Caco-2 (cell line): ENCODE data around the gene ERC2. TPM values are rescaled to one million over a fixed set of nuclear protein-coding genes. Genes with fewer than 3 reads are reported as not detected.

Source experiments
- BruUV-seq: library from RNA; stranded (reverse); fragments of 400-500 nt; replicated peaks from 2 replicates; lab custom pipeline; 2021; lab: Mats Ljungman, UMichigan
- CTCF ChIA-PET: fragments of 300-600 bp; sonication (Branson Sonifier 250); formaldehyde crosslinking; loops from one replicate; lab custom pipeline; 2022; ENCODE audit warnings: antibody characterized with exemption; lab: Charles Lee
- POLR2A ChIA-PET: fragments of 300-600 bp; sonication (Branson Sonifier 250); formaldehyde crosslinking; loops from one replicate; lab custom pipeline; 2022; ENCODE audit warnings: antibody characterized with exemption; lab: Charles Lee
- DNase-seq, 2 experiments: peaks; one replicate each; pipeline versions ENCODE4 v3.0.0 to v3.0.0-alpha.2; 2020 to 2022
- H3K27me3 ChIP-seq: replicated peaks from 2 replicates; pipeline ENCODE4 v1.6.0; 2011; ENCODE audit warnings: low read length; ENCODE audit not compliant: control insufficient read depth, insufficient read depth
- H3K36me3 ChIP-seq: 2 replicates; pipeline ENCODE4 v1.5.1; 2011; ENCODE audit warnings: low read length; ENCODE audit not compliant: control insufficient read depth, insufficient read depth
- H3K4me1 ChIP-seq: fragments of 250-450 bp; sonication (Bioruptor Pico); 2 replicates; pipeline ENCODE4 v1.5.1; 2020; ENCODE audit warnings: mild to moderate bottlenecking
- H3K4me3 ChIP-seq: 2 replicates; pipeline ENCODE4 v1.5.1; 2011; ENCODE audit warnings: low read depth, mild to moderate bottlenecking, control low read depth, low read length
- H3K9me3 ChIP-seq: fragments of 250-450 bp; sonication (Bioruptor Pico); 2 replicates; pipeline ENCODE4 v1.5.1; 2020; ENCODE audit warnings: mild to moderate bottlenecking, moderate library complexity
- H3K27ac Mint-ChIP-seq: one replicate; pipeline ENCODE4 v1.8.0; 2022; ENCODE audit warnings: mixed read lengths; ENCODE audit not compliant: unreplicated experiment
- H3K27me3 Mint-ChIP-seq: one replicate; pipeline ENCODE4 v1.8.0; 2022; ENCODE audit warnings: mixed read lengths; ENCODE audit not compliant: insufficient read depth, unreplicated experiment
- H3K36me3 Mint-ChIP-seq: one replicate; pipeline ENCODE4 v1.8.0; 2022; ENCODE audit warnings: mild to moderate bottlenecking, mixed read lengths; ENCODE audit not compliant: insufficient read depth, unreplicated experiment
- H3K4me1 Mint-ChIP-seq: one replicate; pipeline ENCODE4 v1.8.0; 2022; ENCODE audit warnings: low read depth, mixed read lengths; ENCODE audit not compliant: unreplicated experiment
- H3K4me3 Mint-ChIP-seq: one replicate; pipeline ENCODE4 v1.8.0; 2022; ENCODE audit warnings: mild to moderate bottlenecking, moderate library complexity, mixed read lengths; ENCODE audit not compliant: unreplicated experiment
- H3K9me3 Mint-ChIP-seq: one replicate; pipeline ENCODE4 v1.8.0; 2022; ENCODE audit warnings: mixed read lengths; ENCODE audit not compliant: unreplicated experiment
- intact Hi-C: fragments of 100-400 bp; cut with micrococcal nuclease; formaldehyde crosslinking; loops from one replicate; pipeline ENCODE4 v1.10.0; 2022; ENCODE audit not compliant: unreplicated experiment
- total RNA-seq: library from RNA; stranded (reverse); gene quantifications from 2 replicates; pipeline ENCODE4 v1.2.3, GENCODE V29; 2022
- TF ChIP-seq, protein P1 (sequence below), 2 experiments: fragments of 200-600 bp in 1 of 2; IDR thresholded peaks; 1 replicate in 1 of 2; 2 replicates in 1 of 2; pipeline versions ENCODE4 v1.5.1 to v1.8.0; 2011 to 2022; ENCODE audit warnings: antibody characterized with exemption in 1 of 2, control low read depth in 1 of 2, inconsistent platforms in 1 of 2, low read depth in 1 of 2, low read length in 1 of 2, mild to moderate bottlenecking in 1 of 2, moderate library complexity in 1 of 2; ENCODE audit not compliant: insufficient read depth in 1 of 2, severe bottlenecking in 1 of 2, unreplicated experiment in 1 of 2

Gene ERC2
- total RNA-seq, 1 experiment from 2014 or later, result 0.54 TPM

GRCh38 chr3:55620351-55621025, 847.8 kb downstream of the ERC2 start:
- Mint-ChIP-seq H3K27ac (peak overlapping the region; percentile 89), H3K27me3 (no peaks in the 10 kb centered on the region), H3K36me3 (peaks cover 12% of the 10 kb centered on the region), H3K4me1 (peaks cover 37% of the 10 kb centered on the region), H3K4me3 (peak overlapping the region; percentile 68), H3K9me3 (peaks cover 10% of the 10 kb centered on the region)
- Histone ChIP-seq H3K9me3 (no peaks in the 10 kb centered on the region), H3K4me3 (no peak overlapping the region), H3K27me3 (no peaks in the 10 kb centered on the region), H3K36me3 (no peaks in the 10 kb centered on the region), H3K4me1 (peaks cover 47% of the 10 kb centered on the region)
- CTCF ChIA-PET, result no interaction called here
- intact Hi-C loops, result loop anchor here (1.0 to 2.0 kb wide), 3 partner anchors 51 to 134 kb away; partner anchors contain the start of gene WNT5A
- DNase-seq, result peak; percentile 47 to 67
- POLR2A ChIA-PET, result interaction anchor here (1.0 kb wide), 1 partner anchor 9 kb away, joined by 3 read pairs; no protein-coding TSS in a partner anchor
- BruUV-seq, result no TSS peak
- TF ChIP-seq, protein P1, sequence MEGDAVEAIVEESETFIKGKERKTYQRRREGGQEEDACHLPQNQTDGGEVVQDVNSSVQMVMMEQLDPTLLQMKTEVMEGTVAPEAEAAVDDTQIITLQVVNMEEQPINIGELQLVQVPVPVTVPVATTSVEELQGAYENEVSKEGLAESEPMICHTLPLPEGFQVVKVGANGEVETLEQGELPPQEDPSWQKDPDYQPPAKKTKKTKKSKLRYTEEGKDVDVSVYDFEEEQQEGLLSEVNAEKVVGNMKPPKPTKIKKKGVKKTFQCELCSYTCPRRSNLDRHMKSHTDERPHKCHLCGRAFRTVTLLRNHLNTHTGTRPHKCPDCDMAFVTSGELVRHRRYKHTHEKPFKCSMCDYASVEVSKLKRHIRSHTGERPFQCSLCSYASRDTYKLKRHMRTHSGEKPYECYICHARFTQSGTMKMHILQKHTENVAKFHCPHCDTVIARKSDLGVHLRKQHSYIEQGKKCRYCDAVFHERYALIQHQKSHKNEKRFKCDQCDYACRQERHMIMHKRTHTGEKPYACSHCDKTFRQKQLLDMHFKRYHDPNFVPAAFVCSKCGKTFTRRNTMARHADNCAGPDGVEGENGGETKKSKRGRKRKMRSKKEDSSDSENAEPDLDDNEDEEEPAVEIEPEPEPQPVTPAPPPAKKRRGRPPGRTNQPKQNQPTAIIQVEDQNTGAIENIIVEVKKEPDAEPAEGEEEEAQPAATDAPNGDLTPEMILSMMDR (IDR thresholded peaks at IDR 0.05; ENCODE audit: insufficient read depth in 1 of 2, low read depth in 1 of 2, low read length in 1 of 2, severe bottlenecking in 1 of 2, unreplicated experiment in 1 of 2), result no peak

- ChIA-PET CTCF (no interaction called here), POLR2A (interaction anchor here (1.0 kb wide), 1 partner anchor 8 kb away, joined by 3 read pairs; no protein-coding TSS in a partner anchor)
- no peaks in the 10 kb centered on the region for H3K36me3 ChIP-seq
- H3K4me1 ChIP-seq, result peaks cover 47% of the 10 kb centered on the region
- H3K4me1 Mint-ChIP-seq, result peaks cover 35% of the 10 kb centered on the region
- TF ChIP-seq, protein P1 (IDR thresholded peaks at IDR 0.05; ENCODE audit: insufficient read depth in 1 of 2, low read depth in 1 of 2, low read length in 1 of 2, severe bottlenecking in 1 of 2, unreplicated experiment in 1 of 2), result no peak
- H3K4me3 Mint-ChIP-seq, result no peak overlapping the region
- no peaks in the 10 kb centered on the region for H3K27me3 ChIP-seq
- peak overlapping the region; percentile 89 for H3K27ac Mint-ChIP-seq
- H3K36me3 Mint-ChIP-seq, result peaks cover 12% of the 10 kb centered on the region
- H3K4me3 ChIP-seq, result no peak overlapping the region
- H3K9me3 ChIP-seq, result no peaks in the 10 kb centered on the region
- BruUV-seq, result no TSS peak
- H3K9me3 Mint-ChIP-seq, result peaks cover 9% of the 10 kb centered on the region
- DNase-seq, result no peak
- H3K27me3 Mint-ChIP-seq, result no peaks in the 10 kb centered on the region
- intact Hi-C loops, result no loop called here
Observed at GRCh38 chr3:55619046-55619808, 849.0 kb downstream of the ERC2 start.

- intact Hi-C loops, result no loop called here
- peaks cover 34% of the 10 kb centered on the region for H3K4me1 ChIP-seq
- peaks cover 6% of the 10 kb centered on the region for H3K36me3 Mint-ChIP-seq
- no peaks in the 10 kb centered on the region for H3K27me3 Mint-ChIP-seq
- H3K4me1 Mint-ChIP-seq, result peaks cover 24% of the 10 kb centered on the region
- ChIA-PET CTCF (no interaction called here), POLR2A (no interaction called here)
- H3K4me3 ChIP-seq, result no peak overlapping the region
- no TSS peak for BruUV-seq
- no peaks in the 10 kb centered on the region for H3K27me3 ChIP-seq
- no peaks in the 10 kb centered on the region for H3K9me3 Mint-ChIP-seq
- no peak overlapping the region for H3K4me3 Mint-ChIP-seq
- TF ChIP-seq, protein P1 (IDR thresholded peaks at IDR 0.05; ENCODE audit: insufficient read depth in 1 of 2, low read depth in 1 of 2, low read length in 1 of 2, severe bottlenecking in 1 of 2, unreplicated experiment in 1 of 2), result no peak
- no peak overlapping the region for H3K27ac Mint-ChIP-seq
- no peak for DNase-seq
- H3K9me3 ChIP-seq, result no peaks in the 10 kb centered on the region
- no peaks in the 10 kb centered on the region for H3K36me3 ChIP-seq
Observed at GRCh38 chr3:55617385-55617784, 850.9 kb downstream of the ERC2 start.
